ENCODE results near the gene KATNA1.
A peak's percentile ranks its signal among the peaks of the same experiment; 100 is the strongest.

The KATNA1 gene

GRCh38 chr6:149608381-149608982 lies 40.0 kb downstream of the KATNA1 start:
- H3K36me3 ChIP-seq (ENCODE audit: insufficient read depth, low read length): 0 out of 2 replicates have a peak, but pooled peaks cover under 1% of the 10 kb centered on the region
- 96% methylated on average over 7 of the region's 7 CpGs for WGBS

GRCh38 chr6:149600508-149600907 lies 48.0 kb downstream of the KATNA1 start:
- Histone ChIP-seq H3K27ac (ENCODE audit: low read depth, low read length) (no peak overlapping the region), H3K27me3 (ENCODE audit: insufficient read depth, low read length) (no peaks in the 10 kb centered on the region), H3K36me3 (ENCODE audit: insufficient read depth, low read length) (peaks cover 48% of the 10 kb centered on the region), H3K4me3 (ENCODE audit: low read length) (no peak overlapping the region), H3K4me1 (ENCODE audit: insufficient read depth, low read length) (no peaks in the 10 kb centered on the region), H3K9me3 (ENCODE audit: insufficient read depth, low read depth, low read length) (no peaks in the 10 kb centered on the region), H3K9ac (ENCODE audit: low read depth, low read length) (no peak overlapping the region)
- 93% methylated on average over 4 of the region's 4 CpGs for WGBS

More at GRCh38 chr6:149608381-149608982, 40.0 kb downstream of the KATNA1 start:
- H3K9me3 ChIP-seq (ENCODE audit: insufficient read depth, low read depth, low read length): no peaks in the 10 kb centered on the region
- no peaks in the 10 kb centered on the region for H3K4me1 ChIP-seq (ENCODE audit: insufficient read depth, low read length)
- no peak overlapping the region for H3K27ac ChIP-seq (ENCODE audit: low read depth, low read length)
- H3K9ac ChIP-seq (ENCODE audit: low read depth, low read length): no peak overlapping the region
- no peak overlapping the region for H3K4me3 ChIP-seq (ENCODE audit: low read length)
- H3K27me3 ChIP-seq (ENCODE audit: insufficient read depth, low read length): no peaks in the 10 kb centered on the region

GRCh38 chr6:149593408-149593807 lies 55.1 kb downstream of the KATNA1 start:
- Histone ChIP-seq H3K36me3 (ENCODE audit: insufficient read depth, low read length) (peaks cover 80% of the 10 kb centered on the region), H3K9me3 (ENCODE audit: insufficient read depth, low read depth, low read length) (no peaks in the 10 kb centered on the region), H3K4me1 (ENCODE audit: insufficient read depth, low read length) (no peaks in the 10 kb centered on the region), H3K27me3 (ENCODE audit: insufficient read depth, low read length) (no peaks in the 10 kb centered on the region), H3K4me3 (ENCODE audit: low read length) (no peak overlapping the region), H3K27ac (ENCODE audit: low read depth, low read length) (no peak overlapping the region), H3K9ac (ENCODE audit: low read depth, low read length) (no peak overlapping the region)
- no CpG with 5 or more reads among the region's 1 CpG for WGBS

- Histone ChIP-seq H3K9me3 (ENCODE audit: insufficient read depth, low read depth, low read length) (no peaks in the 10 kb centered on the region), H3K27ac (ENCODE audit: low read depth, low read length) (no peak overlapping the region), H3K4me1 (ENCODE audit: insufficient read depth, low read length) (no peaks in the 10 kb centered on the region), H3K27me3 (ENCODE audit: insufficient read depth, low read length) (no peaks in the 10 kb centered on the region), H3K4me3 (ENCODE audit: low read length) (no peak overlapping the region), H3K9ac (ENCODE audit: low read depth, low read length) (no peak overlapping the region), H3K36me3 (ENCODE audit: insufficient read depth, low read length) (peaks cover 81% of the 10 kb centered on the region)
- 92% methylated on average over 2 of the region's 2 CpGs for WGBS
Measured at GRCh38 chr6:149592983-149593382, 55.5 kb downstream of the KATNA1 start.

- WGBS: 87% methylated on average over 2 of the region's 2 CpGs
- H3K9ac ChIP-seq (ENCODE audit: low read depth, low read length): no peak overlapping the region
- no peaks in the 10 kb centered on the region for H3K4me1 ChIP-seq (ENCODE audit: insufficient read depth, low read length)
- peaks cover 80% of the 10 kb centered on the region for H3K36me3 ChIP-seq (ENCODE audit: insufficient read depth, low read length)
- H3K27me3 ChIP-seq (ENCODE audit: insufficient read depth, low read length): no peaks in the 10 kb centered on the region
- H3K9me3 ChIP-seq (ENCODE audit: insufficient read depth, low read depth, low read length): no peaks in the 10 kb centered on the region
- H3K27ac ChIP-seq (ENCODE audit: low read depth, low read length): no peak overlapping the region
- no peak overlapping the region for H3K4me3 ChIP-seq (ENCODE audit: low read length)
Measured at GRCh38 chr6:149586149-149586548, 62.4 kb downstream of the KATNA1 start.

GRCh38 chr6:149581349-149581748 lies 67.2 kb downstream of the KATNA1 start:
- no peak overlapping the region for H3K9ac ChIP-seq (ENCODE audit: low read depth, low read length)
- peaks cover 67% of the 10 kb centered on the region for H3K36me3 ChIP-seq (ENCODE audit: insufficient read depth, low read length)
- no peak overlapping the region for H3K4me3 ChIP-seq (ENCODE audit: low read length)
- no peaks in the 10 kb centered on the region for H3K9me3 ChIP-seq (ENCODE audit: insufficient read depth, low read depth, low read length)
- H3K4me1 ChIP-seq (ENCODE audit: insufficient read depth, low read length): no peaks in the 10 kb centered on the region
- H3K27me3 ChIP-seq (ENCODE audit: insufficient read depth, low read length): no peaks in the 10 kb centered on the region
- WGBS: 100% methylated on average over 4 of the region's 5 CpGs
- no peak overlapping the region for H3K27ac ChIP-seq (ENCODE audit: low read depth, low read length)

GRCh38 chr6:149580880-149581279 lies 67.6 kb downstream of the KATNA1 start:
- H3K27me3 ChIP-seq (ENCODE audit: insufficient read depth, low read length): no peaks in the 10 kb centered on the region
- H3K4me3 ChIP-seq (ENCODE audit: low read length): no peak overlapping the region
- H3K9ac ChIP-seq (ENCODE audit: low read depth, low read length): no peak overlapping the region
- H3K36me3 ChIP-seq (ENCODE audit: insufficient read depth, low read length): peaks cover 63% of the 10 kb centered on the region
- H3K4me1 ChIP-seq (ENCODE audit: insufficient read depth, low read length): no peaks in the 10 kb centered on the region
- WGBS: 93% methylated on average over 5 of the region's 5 CpGs
- no peaks in the 10 kb centered on the region for H3K9me3 ChIP-seq (ENCODE audit: insufficient read depth, low read depth, low read length)
- no peak overlapping the region for H3K27ac ChIP-seq (ENCODE audit: low read depth, low read length)

GRCh38 chr6:149567945-149568585 lies 80.4 kb downstream of the KATNA1 start:
- no peak overlapping the region for H3K9ac ChIP-seq (ENCODE audit: low read depth, low read length)
- no peak overlapping the region for H3K4me3 ChIP-seq (ENCODE audit: low read length)
- H3K4me1 ChIP-seq (ENCODE audit: insufficient read depth, low read length): no peaks in the 10 kb centered on the region
- H3K9me3 ChIP-seq (ENCODE audit: insufficient read depth, low read depth, low read length): no peaks in the 10 kb centered on the region
- H3K27me3 ChIP-seq (ENCODE audit: insufficient read depth, low read length): peaks cover 5% of the 10 kb centered on the region; the same call in 1 of the 2 replicates
- 98% methylated on average over 7 of the region's 7 CpGs for WGBS
- no peak overlapping the region for H3K27ac ChIP-seq (ENCODE audit: low read depth, low read length)
- peaks cover under 1% of the 10 kb centered on the region; the same call in 1 of the 2 replicates for H3K36me3 ChIP-seq (ENCODE audit: insufficient read depth, low read length)

- 48% methylated on average over 12 of the region's 12 CpGs for WGBS
- Histone ChIP-seq H3K9me3 (ENCODE audit: insufficient read depth, low read depth, low read length) (no peaks in the 10 kb centered on the region), H3K4me1 (ENCODE audit: insufficient read depth, low read length) (no peaks in the 10 kb centered on the region), H3K27me3 (ENCODE audit: insufficient read depth, low read length) (peaks cover 5% of the 10 kb centered on the region; the same call in 1 of the 2 replicates), H3K9ac (ENCODE audit: low read depth, low read length) (peak overlapping the region; percentile 92), H3K36me3 (ENCODE audit: insufficient read depth, low read length) (no peaks in the 10 kb centered on the region), H3K27ac (ENCODE audit: low read depth, low read length) (no peak overlapping the region), H3K4me3 (ENCODE audit: low read length) (peak overlapping the region; percentile 93)
Measured at GRCh38 chr6:149567194-149567586, 81.3 kb downstream of the KATNA1 start.

GRCh38 chr6:149566410-149567193 lies 81.9 kb downstream of the KATNA1 start:
- Histone ChIP-seq H3K4me1 (ENCODE audit: insufficient read depth, low read length) (no peaks in the 10 kb centered on the region), H3K4me3 (ENCODE audit: low read length) (peak overlapping the region; percentile 93)
- under 1% methylated on average over 81 of the region's 81 CpGs for WGBS

More at GRCh38 chr6:149566410-149567193, 81.9 kb downstream of the KATNA1 start:
- Histone ChIP-seq H3K9me3 (ENCODE audit: insufficient read depth, low read depth, low read length) (no peaks in the 10 kb centered on the region), H3K36me3 (ENCODE audit: insufficient read depth, low read length) (no peaks in the 10 kb centered on the region), H3K27me3 (ENCODE audit: insufficient read depth, low read length) (peaks cover 5% of the 10 kb centered on the region; the same call in 1 of the 2 replicates), H3K9ac (ENCODE audit: low read depth, low read length) (peak overlapping the region; percentile 92), H3K27ac (ENCODE audit: low read depth, low read length) (peak overlapping the region; percentile 90)
